Thyroid gland (tissue), 4 donors: ENCODE data around the gene SLC4A3.

ENCODE experiments used
- POLR2A ChIP-seq, 2 donors: fragments of 450-650 bp; IDR thresholded peaks; one replicate each; pipeline ENCODE4 v1.6.1; 2017; ENCODE audit warnings: antibody characterized with exemption in 2 of 2, mild to moderate bottlenecking in 2 of 2, moderate library complexity in 1 of 2
- TF ChIP-seq, protein P1 (sequence below), 6 experiments: fragments of 200-600 bp in 3 of 6; fragments of 450-650 bp in 3 of 6; sonication (generic) in 3 of 6; IDR thresholded peaks; one replicate each; pipeline ENCODE4 v1.5.1; 2016 to 2019; ENCODE audit warnings: antibody characterized with exemption in 6 of 6, mild to moderate bottlenecking in 2 of 6, inconsistent platforms in 1 of 6, moderate library complexity in 1 of 6

GRCh38 chr2:219633276-219634065, 6.0 kb downstream of the SLC4A3 start:
- TF ChIP-seq, protein P1, sequence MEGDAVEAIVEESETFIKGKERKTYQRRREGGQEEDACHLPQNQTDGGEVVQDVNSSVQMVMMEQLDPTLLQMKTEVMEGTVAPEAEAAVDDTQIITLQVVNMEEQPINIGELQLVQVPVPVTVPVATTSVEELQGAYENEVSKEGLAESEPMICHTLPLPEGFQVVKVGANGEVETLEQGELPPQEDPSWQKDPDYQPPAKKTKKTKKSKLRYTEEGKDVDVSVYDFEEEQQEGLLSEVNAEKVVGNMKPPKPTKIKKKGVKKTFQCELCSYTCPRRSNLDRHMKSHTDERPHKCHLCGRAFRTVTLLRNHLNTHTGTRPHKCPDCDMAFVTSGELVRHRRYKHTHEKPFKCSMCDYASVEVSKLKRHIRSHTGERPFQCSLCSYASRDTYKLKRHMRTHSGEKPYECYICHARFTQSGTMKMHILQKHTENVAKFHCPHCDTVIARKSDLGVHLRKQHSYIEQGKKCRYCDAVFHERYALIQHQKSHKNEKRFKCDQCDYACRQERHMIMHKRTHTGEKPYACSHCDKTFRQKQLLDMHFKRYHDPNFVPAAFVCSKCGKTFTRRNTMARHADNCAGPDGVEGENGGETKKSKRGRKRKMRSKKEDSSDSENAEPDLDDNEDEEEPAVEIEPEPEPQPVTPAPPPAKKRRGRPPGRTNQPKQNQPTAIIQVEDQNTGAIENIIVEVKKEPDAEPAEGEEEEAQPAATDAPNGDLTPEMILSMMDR (IDR thresholded peaks at IDR 0.05), result no peak
- no peak for TF ChIP-seq POLR2A (IDR thresholded peaks at IDR 0.05)
